GM10847 (cell line): ENCODE results near the gene NBAS.

ENCODE experiments used
- POLR2A ChIP-seq: IDR thresholded peaks from 2 replicates; pipeline ENCODE4 v1.6.1; 2011; ENCODE audit not compliant: insufficient read length; ENCODE audit errors: extremely low read depth

NBAS gene

GRCh38 chr2:15560988-15561573 lies at the start of gene NBAS:
TSS of gene NBAS (minus strand) at chr2:15561334. CDS start at chr2:15561304, 30 bp downstream.
- peak; percentile 48 for TF ChIP-seq POLR2A

GRCh38 chr2:15610430-15610952 lies 49.4 kb upstream of the NBAS start:
- no peak for TF ChIP-seq POLR2A

GRCh38 chr2:15609341-15610042 lies 48.4 kb upstream of the NBAS start:
- no peak for TF ChIP-seq POLR2A

- no peak for TF ChIP-seq POLR2A
Measured at GRCh38 chr2:15608392-15608761, 47.2 kb upstream of the NBAS start.

GRCh38 chr2:15607709-15608391 lies 46.7 kb upstream of the NBAS start:
- no peak for TF ChIP-seq POLR2A

GRCh38 chr2:15606481-15607441 lies 45.6 kb upstream of the NBAS start:
- TF ChIP-seq POLR2A: no peak

GRCh38 chr2:15605721-15606120 lies 44.6 kb upstream of the NBAS start:
- TF ChIP-seq POLR2A: no peak

- TF ChIP-seq POLR2A: no peak
Measured at GRCh38 chr2:15603948-15604347, 42.8 kb upstream of the NBAS start.

GRCh38 chr2:15603044-15603765 lies 42.1 kb upstream of the NBAS start:
- TF ChIP-seq POLR2A: no peak

GRCh38 chr2:15602393-15602792 lies 41.3 kb upstream of the NBAS start:
- TF ChIP-seq POLR2A: no peak

- no peak for TF ChIP-seq POLR2A
Measured at GRCh38 chr2:15601681-15602080, 40.5 kb upstream of the NBAS start.

- no peak for TF ChIP-seq POLR2A
Measured at GRCh38 chr2:15599994-15600393, 38.9 kb upstream of the NBAS start.

- no peak for TF ChIP-seq POLR2A
Measured at GRCh38 chr2:15596968-15597367, 35.8 kb upstream of the NBAS start.

GRCh38 chr2:15596350-15596749 lies 35.2 kb upstream of the NBAS start:
- TF ChIP-seq POLR2A: no peak
